HL-60/S4 treated with phorbol 12-myristate 13-acetate at 8.2 ng/mL for 4 days and 3 days (cell line): ENCODE data around the gene PPARGC1A.

Experiments used
- in situ Hi-C: fragments of 300-500 bp; cut with MboI; formaldehyde crosslinking; loops from 2 replicates; pipeline ENCODE4 v1.15.0; 2022; ENCODE audit warnings: low sequenced_read_pairs

Gene PPARGC1A

GRCh38 chr4:23915459-23916132, 25.7 kb upstream of the PPARGC1A start:
- in situ Hi-C loops: no loop called here

- in situ Hi-C loops: no loop called here
Observed at GRCh38 chr4:23911675-23912455, 22.0 kb upstream of the PPARGC1A start.

- in situ Hi-C loops: no loop called here
Observed at GRCh38 chr4:23909671-23910070, 19.8 kb upstream of the PPARGC1A start.

GRCh38 chr4:23906839-23907238, 17.0 kb upstream of the PPARGC1A start:
- in situ Hi-C loops: no loop called here

GRCh38 chr4:23904639-23905071, 14.8 kb upstream of the PPARGC1A start:
- in situ Hi-C loops: no loop called here

- in situ Hi-C loops: no loop called here
Observed at GRCh38 chr4:23903859-23904438, 14.1 kb upstream of the PPARGC1A start.

- in situ Hi-C loops: no loop called here
Observed at GRCh38 chr4:23902222-23902804, 12.5 kb upstream of the PPARGC1A start.

GRCh38 chr4:23900636-23901035, 10.8 kb upstream of the PPARGC1A start:
- in situ Hi-C loops: no loop called here

- in situ Hi-C loops: no loop called here
Observed at GRCh38 chr4:23899565-23899964, 9.7 kb upstream of the PPARGC1A start.

GRCh38 chr4:23897564-23898109, 7.8 kb upstream of the PPARGC1A start:
- in situ Hi-C loops: no loop called here

GRCh38 chr4:23894021-23894420, 4.2 kb upstream of the PPARGC1A start:
- in situ Hi-C loops: no loop called here

- in situ Hi-C loops: no loop called here
Observed at GRCh38 chr4:23891064-23891421, 1.2 kb upstream of the PPARGC1A start.

- in situ Hi-C loops: no loop called here
Observed at GRCh38 chr4:23890369-23891063, 669 bp upstream of the PPARGC1A start.

GRCh38 chr4:23889391-23889790, 456 bp downstream of the PPARGC1A start:
- in situ Hi-C loops: no loop called here

- in situ Hi-C loops: no loop called here
Observed at GRCh38 chr4:23888421-23889319, 1.2 kb downstream of the PPARGC1A start.

- in situ Hi-C loops: no loop called here
Observed at GRCh38 chr4:23887989-23888388, 1.9 kb downstream of the PPARGC1A start.

GRCh38 chr4:23887173-23887572, 2.7 kb downstream of the PPARGC1A start:
- in situ Hi-C loops: no loop called here

GRCh38 chr4:23885943-23886590, 3.8 kb downstream of the PPARGC1A start:
- in situ Hi-C loops: no loop called here

- in situ Hi-C loops: no loop called here
Observed at GRCh38 chr4:23884741-23885140, 5.1 kb downstream of the PPARGC1A start.
